ENCODE data around the gene KCNC2.

KCNC2 gene

GRCh38 chr12:75212072-75212471, 2.4 kb upstream of the KCNC2 start:
- no peak for DNase-seq (ENCODE audit: extremely low read depth, low read depth)
- TF ChIP-seq CTCF (IDR thresholded peaks at IDR 0.05; ENCODE audit: low read depth, low read length): no peak

GRCh38 chr12:75208856-75209811, 505 bp downstream of the KCNC2 start:
- no peak for TF ChIP-seq CTCF (IDR thresholded peaks at IDR 0.05; ENCODE audit: low read depth, low read length)
- no peak for DNase-seq (ENCODE audit: extremely low read depth, low read depth)

- no peak for TF ChIP-seq CTCF (IDR thresholded peaks at IDR 0.05; ENCODE audit: low read depth, low read length)
- DNase-seq (ENCODE audit: extremely low read depth, low read depth): no peak
Measured at GRCh38 chr12:75207338-75208083, 2.1 kb downstream of the KCNC2 start.

- no peak for DNase-seq (ENCODE audit: extremely low read depth, low read depth)
- TF ChIP-seq CTCF (IDR thresholded peaks at IDR 0.05; ENCODE audit: low read depth, low read length): no peak
Measured at GRCh38 chr12:75205558-75205957, 4.1 kb downstream of the KCNC2 start.

GRCh38 chr12:75196865-75197264, 12.8 kb downstream of the KCNC2 start:
- DNase-seq (ENCODE audit: extremely low read depth, low read depth): no peak
- no peak for TF ChIP-seq CTCF (IDR thresholded peaks at IDR 0.05; ENCODE audit: low read depth, low read length)

- TF ChIP-seq CTCF (IDR thresholded peaks at IDR 0.05; ENCODE audit: low read depth, low read length): no peak
- DNase-seq (ENCODE audit: extremely low read depth, low read depth): no peak
Measured at GRCh38 chr12:75196408-75196807, 13.2 kb downstream of the KCNC2 start.

GRCh38 chr12:75194250-75194649, 15.4 kb downstream of the KCNC2 start:
- DNase-seq (ENCODE audit: extremely low read depth, low read depth): no peak
- TF ChIP-seq CTCF (IDR thresholded peaks at IDR 0.05; ENCODE audit: low read depth, low read length): no peak
